Stimulated activated CD4-positive, alpha-beta T cell treated with anti-CD3 and anti-CD28 coated beads, Interleukin-4, amount 100 ng/mL, for 1 hour (primary cell): ENCODE measurements around the gene CDC25C.
"Not testable (repeated sequence)": the region's sequence is repeated elsewhere in the genome, so short reads cannot be mapped to it uniquely, and the experiment has no call there.

Experiments
- DNase-seq: peaks from one replicate; pipeline ENCODE4 v3.0.0-alpha.2; 2020

The CDC25C gene

DNA sequence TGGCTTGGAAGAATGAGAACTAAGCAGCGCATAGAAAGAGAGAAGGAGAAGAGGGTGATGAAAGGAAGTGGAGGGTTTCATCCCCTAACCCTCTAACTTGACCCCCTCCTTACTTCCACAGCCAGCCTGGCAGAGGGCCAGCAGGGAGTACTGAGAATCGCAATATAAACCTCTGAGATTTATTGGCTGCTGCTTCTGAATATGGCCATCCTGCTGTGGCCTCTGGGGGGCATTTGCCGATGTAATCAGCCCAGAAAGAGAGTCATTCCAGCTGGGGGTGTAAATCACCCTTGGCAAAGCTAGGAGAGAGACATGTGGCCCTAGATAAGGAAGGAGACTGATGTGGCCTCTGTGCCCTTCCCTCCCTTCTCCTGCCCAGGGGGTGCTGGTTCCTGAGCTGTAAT is 56.2 kb downstream of the CDC25C start:
- no peak for DNase-seq

DNA sequence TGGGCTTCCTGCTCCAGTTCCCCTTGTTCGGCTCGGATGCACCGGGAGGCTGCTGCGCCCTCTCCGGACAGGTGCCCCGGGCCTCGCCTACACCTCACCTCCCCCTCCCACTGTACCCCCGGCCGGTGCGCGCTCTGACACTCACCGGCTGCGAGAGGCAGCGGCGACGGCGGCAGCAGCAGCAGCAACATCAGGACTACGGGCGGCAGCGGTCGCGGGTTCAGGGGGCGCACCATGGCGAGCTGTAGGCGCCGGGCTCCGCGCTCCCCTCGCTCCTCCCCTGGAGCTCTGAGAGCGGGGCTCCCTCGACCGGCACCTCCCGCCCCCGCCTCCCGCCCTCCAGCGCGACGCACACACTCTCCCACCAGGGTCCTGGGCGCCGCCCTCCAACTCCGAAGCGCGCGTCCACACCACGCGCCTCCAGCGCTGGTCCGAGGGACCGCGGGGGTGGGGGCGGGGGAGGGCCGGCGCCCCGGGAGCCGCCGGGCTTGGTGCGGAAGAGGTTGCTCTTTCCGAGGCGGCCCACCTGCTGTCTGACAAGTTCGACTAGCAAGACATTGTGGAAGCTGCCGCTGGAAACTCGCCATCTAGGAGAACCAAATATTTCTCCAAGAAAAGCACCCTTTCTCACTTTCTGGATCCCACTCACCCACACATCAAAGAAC is 57.3 kb downstream of the CDC25C start, which contains the start of gene GFRA3:
Gene GFRA3 (minus strand): TSS at position 433 of the 665 bp plus-strand sequence. CDS start 197 bp downstream, at position 236.
- DNase-seq = peak; percentile 9

DNA sequence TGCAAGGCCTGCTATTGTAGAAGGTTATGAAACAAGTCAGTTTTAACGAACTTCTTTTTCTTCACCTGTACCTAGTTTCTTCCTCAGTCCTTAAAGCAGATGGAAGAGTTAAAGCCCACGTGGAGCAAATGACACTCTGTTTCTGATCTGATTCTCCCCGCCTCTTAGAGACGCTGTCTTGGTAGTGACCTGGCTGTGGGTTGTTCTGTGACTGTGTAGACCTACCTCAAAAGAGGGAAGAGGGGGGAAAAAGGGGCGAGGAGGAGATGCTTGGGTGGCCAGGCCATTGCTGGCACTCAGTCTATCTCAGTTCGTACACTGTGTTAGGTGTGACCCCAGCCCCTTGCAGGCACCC is 57.8 kb downstream of the CDC25C start:
- DNase-seq = no peak

DNA sequence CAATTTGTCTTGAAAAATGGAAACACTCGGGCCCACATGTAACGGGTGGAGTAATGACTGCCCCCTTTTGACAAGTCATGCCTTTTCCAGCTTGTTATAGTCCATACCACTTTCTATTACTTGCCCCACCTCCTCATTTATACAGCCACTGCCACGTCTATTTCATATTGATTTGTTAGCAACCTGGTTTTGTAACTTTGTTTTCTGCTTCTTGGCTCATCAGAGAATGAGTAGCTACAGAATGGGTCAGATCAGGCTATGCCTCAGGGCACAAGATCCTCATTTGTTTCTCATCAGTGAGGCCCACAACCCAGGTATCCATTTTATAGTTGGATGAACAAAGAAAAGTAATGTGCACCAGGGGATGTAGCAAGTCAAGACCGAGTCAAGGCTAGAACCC is 58.9 kb downstream of the CDC25C start:
- DNase-seq = no peak

DNA sequence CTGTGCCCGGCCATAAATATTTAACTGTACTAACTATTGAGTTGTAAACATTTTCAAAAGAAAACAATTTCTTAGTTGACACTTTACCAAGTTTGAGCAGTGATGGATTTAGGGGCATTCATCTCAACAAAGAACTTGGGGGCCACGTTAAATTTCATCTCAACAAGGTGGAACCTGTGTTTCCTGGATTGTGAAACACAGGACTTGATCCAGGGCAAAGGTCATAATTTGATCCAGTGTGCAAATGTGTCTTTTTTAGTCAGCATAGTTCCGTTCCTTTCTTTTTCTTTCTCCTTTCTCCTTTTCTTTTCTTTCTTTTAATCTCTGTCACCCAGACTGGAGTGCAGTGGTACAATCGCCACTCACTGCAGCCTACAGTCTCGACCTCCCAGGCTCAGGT is 60.3 kb downstream of the CDC25C start:
- DNase-seq = no peak

DNA sequence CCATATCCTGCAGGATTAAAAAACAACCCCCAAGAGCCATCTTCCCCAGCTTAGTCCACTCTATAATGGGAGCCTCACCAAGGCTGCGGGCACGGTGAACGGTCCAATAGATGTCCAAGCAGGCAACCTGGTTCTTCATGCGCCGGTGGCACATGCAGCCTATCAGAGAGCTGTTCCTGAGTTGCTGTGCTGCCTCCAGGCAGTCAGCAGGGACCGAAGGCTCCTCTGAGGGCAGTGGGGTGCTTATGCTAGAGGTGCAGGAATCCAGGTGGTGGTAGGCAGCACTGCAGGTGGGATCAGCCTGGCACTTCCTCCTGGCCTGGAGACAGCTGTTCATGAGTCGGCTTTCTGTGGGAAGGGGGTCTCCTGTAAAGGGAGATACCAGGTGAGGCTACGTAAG is 67.4 kb downstream of the CDC25C start:
- no peak for DNase-seq

DNA sequence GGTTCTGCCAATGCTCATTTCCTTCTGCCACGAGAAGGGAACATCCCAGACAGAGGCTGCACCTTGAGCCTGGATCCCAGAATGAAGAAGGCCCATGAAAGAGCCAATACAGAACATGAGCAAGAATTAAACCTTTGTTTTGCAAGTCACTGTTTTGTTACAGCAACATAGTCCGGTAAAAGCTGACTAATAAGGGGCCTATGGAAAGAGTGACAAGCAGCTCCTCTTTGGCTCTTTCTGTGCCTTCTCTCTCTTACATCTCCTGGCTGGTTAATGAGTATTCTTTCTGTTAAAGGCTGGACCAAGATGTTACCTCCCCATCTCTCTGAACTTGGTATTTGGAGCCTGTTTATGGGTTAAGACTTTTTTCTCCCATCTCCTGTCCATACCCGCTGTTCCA is 68.0 kb downstream of the CDC25C start:
- no peak for DNase-seq

DNA sequence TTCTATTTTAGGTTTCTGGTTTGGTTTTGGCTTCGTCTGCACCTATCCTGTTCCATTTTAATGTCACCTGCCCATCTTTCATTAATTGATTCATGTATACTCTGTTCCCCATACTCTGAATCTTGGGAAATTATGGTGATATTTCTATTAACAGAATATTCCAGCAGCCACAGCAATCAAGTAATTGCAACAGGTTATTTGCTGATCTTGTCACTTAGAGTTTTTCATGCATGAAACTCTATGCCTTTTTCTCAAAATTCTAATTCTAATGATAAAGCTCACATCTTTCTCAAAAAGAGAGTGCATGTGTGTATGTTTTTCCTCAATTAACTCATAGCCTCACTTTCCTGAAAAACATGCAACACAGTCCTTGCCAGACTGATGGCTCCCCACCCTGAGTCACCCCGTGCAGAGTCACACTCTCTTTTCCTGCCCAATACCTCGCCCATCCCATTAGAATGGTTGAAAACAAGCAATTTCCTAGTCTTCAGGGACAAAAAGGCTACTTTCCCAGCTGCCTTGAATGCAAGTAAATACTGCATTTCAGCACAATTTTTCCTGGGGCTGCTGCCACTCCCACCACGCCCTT is 72.8 kb downstream of the CDC25C start:
- no peak for DNase-seq

DNA sequence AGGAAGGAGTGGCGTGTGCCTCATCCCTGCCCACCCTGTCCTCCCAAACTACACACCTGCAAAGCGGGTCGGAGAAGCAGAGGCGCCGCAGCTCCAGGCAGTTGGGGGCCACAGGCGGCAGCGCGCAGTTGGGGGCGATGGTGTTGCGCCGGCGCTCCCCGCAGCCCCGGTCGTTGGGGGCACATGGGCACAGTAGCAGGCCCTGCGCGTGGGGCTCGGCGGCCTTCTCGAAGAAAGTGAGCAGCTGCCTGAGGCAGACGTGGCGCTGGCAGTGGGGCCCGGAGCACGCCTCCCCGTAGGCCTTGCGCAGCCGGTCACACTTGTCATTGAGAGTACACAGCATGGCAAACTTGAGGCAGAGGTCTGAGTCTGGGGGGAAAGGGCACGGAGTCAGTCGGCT is 74.0 kb downstream of the CDC25C start:
- DNase-seq = no peak

DNA sequence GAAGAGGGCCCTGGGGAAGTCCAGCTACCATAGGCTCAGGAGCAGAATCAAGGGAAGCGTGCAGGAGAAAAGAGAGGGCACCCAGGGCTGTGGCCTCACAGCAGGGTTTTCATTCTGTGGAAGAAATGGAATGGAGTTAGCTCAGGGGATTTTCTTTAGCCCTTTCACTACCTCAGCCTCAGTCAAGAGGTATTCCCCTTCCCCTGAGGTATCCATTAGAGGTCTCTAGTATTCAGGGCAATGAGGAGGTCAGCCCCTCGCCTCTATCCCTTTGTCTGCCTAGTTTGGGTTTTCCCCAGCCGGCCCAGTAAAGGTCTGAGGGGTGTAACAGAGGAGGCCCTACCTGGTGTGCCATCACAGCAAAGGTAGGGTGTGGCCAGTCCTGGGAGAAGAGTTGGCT is 78.7 kb downstream of the CDC25C start:
- no peak for DNase-seq

DNA sequence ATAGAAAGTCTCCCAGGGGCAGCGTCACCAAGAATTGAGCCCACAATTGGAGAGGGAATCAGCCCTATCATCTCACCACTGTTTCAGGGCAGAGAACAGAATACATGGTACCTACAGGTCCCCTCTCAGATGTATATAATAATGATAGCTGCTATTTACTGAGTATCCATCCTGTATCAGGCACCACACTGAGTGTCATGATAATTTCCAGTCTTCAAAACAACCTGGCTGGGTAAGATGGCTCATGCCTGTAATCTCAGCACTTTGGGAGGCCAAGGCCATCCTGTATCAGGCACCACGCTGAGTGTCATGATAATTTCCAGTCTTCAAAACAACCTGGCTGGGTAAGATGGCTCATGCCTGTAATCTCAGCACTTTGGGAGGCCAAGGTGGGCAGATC is 83.8 kb downstream of the CDC25C start:
- DNase-seq = not testable (repeated sequence)

DNA sequence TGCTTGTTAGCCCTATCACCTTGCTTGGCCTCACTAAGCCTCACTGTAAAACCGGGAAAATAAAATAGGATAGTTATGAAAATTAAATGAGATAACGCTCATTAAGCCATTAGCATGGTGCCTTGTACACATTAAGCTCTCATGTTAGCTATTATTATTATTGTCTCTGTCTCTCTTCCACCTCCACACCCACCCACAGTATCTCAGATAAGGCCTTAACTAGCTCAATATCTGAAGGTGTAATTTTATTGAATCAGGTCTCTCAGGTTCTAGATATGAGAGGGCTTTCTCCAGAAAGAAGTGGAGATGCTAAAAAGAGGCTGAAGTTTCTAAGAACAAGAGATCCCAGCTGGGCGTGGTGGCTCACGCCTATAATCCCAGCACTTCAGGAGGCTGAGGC is 84.8 kb downstream of the CDC25C start:
- DNase-seq = no peak

DNA sequence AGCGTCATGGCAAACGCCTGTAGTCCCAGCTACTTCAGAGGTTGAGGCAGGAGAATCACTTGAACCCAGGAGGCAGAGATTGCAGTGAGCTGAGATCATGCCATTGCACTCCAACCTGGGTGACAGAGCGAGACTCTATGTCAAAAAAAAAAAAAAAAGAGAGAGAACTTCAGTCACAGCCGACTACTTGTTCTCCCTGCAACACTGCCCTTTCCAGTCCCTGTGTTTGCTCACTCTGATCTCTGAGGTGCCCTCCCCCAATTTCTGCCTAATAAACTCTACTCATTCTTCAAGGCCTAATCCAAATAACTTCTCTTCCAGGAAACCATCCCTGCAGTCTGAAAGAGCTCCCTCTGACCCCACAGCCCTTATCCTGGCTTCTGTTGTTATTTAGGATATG is 85.3 kb downstream of the CDC25C start:
- no peak for DNase-seq

DNA sequence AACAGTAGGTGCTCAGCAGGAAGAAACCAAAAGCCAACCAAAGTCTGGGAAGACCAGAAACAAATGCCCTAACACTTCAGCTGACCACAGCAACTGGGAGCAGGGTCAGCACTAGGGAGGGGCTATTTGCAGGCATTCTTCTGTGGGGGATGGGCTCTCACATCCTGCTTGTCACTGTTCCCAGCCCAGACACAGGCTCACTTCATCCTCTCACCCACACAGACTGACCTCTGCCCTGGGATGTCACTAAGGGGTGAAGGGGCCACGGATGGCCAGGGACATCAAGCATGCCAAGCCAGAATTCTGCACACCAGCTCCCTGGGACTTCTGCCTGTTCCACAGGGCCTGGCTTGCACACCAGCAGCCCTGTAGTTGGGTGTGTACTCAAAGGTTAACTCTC is 85.9 kb downstream of the CDC25C start:
- DNase-seq = no peak

DNA sequence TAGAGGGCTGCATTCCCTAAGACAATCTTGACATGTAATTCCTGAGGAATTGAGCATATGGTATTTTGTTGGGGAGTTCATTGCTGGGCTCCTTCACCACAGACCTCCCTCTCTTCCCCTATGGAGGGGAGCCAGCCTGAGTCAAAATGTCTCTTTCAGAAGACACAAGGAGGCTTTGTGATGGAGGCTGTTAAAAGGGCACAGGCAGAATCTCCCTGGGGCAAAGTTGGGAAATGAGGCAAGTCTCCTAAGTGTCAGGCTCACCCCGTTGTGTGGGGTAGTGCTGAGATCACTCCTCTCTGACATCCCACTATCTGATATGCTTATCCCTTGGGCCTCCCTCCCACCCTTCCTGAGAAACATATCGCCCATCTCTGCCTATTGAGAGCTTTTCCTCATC is 87.8 kb downstream of the CDC25C start:
- no peak for DNase-seq

DNA sequence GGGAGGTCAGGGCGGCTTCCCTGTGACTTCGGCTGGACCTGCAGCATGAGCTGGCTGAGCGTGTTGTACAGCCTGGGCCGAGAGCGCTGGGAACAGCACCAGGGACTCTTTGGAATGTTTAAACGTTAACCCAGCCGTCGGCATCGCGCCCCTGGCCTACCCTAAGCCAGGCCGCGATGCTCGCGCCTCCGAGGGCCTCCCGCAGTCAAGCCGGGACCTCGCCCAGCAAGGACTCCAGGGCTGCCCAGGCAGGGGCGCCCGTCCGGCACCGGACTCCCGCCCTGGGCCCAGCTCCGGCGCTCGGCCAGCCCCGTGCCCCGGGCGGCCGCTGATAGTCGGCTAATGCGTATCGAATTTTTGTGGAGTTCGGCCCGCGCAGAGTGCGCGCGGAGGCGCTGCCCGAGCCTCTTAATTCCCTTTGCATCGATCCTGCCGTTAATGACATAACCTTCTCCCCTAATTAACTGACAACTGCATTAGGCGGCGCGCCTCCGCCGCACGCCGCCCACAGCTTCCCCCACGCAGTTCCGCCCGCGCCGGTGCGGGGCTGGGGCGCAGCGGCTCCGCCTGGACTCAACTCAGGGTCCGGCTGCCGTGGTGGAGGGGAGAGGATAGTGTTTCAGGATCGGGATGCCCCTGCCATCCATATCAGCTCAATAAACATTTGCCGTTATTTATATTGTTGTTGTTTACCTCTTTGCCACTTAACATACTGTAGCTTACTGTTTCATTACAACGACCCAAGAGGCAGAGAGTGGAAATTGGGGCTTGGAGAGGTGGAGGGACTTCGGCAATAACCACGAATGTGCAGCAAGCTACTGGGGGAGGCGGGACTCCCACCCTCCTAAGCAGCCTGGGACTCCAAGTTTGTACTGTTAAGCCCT is 89.7 kb downstream of the CDC25C start:
- DNase-seq = no peak

DNA sequence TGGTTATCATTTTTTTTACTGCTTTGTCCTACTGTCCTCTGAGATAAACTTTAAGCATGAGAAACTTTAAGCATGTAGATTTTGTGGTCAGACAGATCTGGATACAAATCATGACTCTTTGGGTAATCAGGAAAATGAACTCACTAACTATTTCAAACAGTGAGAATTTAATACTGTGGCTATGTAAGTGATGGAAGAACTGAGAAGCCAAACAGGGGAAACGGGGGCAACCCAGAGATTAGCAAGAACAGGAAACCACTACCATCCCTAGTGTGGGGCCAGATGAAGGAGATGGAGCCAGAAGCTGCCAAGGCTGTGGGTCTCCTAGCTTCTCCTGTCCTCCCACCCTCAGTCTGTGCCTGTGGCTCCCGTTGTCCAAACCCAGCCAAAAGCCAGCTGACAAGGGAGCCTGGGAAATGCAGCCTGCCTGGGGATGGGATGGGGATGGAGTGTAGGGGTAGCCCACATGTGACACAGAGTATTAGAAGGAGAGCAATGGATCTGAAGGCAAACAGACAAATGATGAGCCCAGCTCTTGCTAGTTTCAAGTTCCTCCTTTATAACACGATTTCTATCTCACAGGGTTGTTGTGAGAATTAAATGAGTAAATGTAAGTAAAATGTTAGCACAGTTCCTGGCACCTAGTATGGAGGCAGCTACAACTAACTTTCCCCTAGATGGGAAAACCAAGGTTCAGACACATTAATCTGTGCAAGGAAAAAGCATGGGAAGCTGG is 90.8 kb downstream of the CDC25C start:
- no peak for DNase-seq

DNA sequence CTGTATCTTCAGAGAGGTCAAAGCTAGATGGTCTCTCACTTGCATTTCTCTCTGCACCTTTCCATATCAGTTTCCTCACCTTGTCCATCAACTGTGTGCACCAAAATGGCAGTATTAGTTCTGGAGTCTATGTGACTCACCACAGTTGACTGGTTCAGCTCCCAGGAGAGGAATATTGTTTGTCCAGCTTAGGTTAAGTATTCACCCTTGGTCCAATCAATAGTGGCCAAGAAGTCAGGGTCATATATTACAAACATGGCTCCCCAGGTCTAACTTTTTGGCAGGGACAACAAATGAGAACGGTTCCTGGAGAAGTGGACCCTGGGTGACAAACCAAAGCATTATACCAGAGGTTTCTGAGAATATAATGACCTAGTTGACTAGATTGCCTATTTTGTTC is 93.6 kb downstream of the CDC25C start:
- no peak for DNase-seq
